Left hindlimb (tissue), 1 donor: Measurements from ENCODE around the gene ZACN.
"Not testable (repeated sequence)": the region's sequence is repeated elsewhere in the genome, so short reads cannot be mapped to it uniquely, and the experiment has no call there.

ENCODE experiments used
- DNase-seq: peaks from one replicate; pipeline ENCODE4 v3.0.0-alpha.2; 2018

ZACN gene

DNA sequence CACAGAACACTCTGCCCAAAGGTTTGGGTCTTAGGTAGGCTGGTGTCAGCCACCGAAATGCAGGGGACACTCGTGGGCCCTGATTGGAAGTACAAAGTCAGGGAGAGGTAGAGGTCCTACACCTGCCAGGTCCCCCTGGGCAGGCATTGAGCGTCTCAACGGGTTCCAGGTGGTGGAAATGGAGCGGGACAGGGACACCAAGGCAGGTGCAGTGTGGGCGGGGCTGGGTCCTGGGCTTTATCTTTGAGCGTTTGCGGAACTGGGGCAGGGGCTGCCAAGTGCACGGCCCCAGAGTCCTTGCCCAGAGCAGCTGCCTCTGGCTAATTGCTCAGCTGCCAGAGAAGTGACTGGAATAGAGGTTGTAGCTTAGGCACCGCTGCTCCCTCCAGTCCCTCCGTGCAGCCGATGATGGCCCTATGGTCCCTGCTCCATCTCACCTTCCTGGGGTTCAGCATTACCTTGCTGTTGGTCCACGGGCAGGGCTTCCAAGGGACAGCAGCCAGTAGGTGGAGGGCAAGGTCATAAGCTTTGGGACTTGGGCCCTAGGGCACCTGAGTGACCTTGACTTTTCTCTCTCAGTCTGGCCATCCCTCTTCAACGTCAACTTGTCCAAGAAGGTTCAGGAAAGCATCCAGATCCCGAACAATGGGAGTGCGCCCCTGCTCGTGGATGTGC is at the start of gene ZACN:
Gene ZACN, plus strand, starts transcription at position 323 of the 675 bp plus-strand sequence. Its CDS starts 83 bp downstream, at position 406.
- DNase-seq: no peak

DNA sequence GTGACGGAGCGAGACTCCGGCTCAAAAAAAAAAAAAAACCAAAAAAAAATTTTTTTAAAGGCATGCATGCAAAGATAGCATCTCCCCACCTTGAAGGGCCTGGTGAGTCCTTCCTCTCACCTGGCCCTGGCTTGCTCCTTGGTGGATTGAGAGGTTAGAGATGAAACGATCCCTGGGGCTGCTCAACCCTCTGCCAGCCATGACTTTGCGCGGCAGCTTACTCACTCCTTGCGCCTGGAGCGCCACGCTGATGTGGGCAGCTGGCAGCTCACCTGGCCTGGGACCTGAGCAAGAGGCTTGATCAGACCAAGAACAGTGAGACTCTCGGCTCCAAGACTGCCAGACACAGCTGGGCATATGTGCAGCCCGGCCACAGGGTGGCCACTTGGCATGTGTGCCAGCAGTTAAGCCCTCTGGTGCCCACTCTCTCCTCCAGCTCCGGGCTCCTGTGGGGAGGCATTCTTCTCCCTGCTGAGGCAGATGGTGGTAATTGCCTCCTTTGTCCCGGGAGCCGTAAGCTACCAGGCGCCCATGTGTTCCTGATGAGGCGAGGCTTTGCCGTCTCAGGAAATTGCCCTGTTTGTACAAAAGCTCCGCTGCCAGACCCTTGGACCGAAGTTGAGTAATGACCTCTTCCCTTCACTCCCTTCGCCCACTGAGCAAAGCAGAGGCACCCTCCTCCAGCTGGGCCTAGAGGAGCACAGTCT is 46.8 kb upstream of the ZACN start:
- no peak for DNase-seq

DNA sequence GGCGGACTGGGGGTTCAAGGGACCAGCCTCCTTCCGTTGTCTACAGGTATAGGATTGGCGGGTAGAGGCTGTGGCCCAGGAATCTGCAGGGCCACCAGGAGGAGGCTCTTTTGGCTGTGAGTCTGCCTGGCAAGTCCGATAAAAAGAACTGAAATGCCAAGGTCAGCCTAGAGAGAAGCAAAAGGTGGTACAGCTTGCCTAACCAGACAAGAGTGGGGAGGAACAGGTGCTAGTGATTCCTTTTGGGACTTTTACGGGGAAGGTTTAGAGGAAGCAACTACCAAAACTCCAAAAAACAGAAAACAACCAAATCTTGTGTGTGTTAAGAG is 46.2 kb upstream of the ZACN start:
- no peak for DNase-seq

DNA sequence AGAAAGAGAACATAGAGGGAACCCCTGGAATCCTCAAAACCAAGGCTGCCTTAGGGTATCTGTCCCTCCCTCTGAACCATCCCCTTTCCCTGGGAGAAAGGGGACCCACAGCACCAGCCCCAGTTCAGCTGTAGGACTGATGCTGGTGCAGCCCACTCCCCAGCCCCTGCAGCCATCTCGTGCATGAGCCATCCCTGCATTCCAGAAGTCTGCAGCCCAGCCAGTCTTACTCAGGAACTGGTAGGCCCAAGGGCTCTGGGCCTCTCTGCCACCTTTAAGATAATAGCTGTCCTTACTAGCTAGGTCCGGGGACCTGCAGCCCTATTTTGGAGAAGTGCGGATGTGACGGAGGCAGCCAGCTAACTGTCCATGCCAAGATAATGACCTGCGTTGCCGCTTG is 45.8 kb upstream of the ZACN start:
- no peak for DNase-seq

DNA sequence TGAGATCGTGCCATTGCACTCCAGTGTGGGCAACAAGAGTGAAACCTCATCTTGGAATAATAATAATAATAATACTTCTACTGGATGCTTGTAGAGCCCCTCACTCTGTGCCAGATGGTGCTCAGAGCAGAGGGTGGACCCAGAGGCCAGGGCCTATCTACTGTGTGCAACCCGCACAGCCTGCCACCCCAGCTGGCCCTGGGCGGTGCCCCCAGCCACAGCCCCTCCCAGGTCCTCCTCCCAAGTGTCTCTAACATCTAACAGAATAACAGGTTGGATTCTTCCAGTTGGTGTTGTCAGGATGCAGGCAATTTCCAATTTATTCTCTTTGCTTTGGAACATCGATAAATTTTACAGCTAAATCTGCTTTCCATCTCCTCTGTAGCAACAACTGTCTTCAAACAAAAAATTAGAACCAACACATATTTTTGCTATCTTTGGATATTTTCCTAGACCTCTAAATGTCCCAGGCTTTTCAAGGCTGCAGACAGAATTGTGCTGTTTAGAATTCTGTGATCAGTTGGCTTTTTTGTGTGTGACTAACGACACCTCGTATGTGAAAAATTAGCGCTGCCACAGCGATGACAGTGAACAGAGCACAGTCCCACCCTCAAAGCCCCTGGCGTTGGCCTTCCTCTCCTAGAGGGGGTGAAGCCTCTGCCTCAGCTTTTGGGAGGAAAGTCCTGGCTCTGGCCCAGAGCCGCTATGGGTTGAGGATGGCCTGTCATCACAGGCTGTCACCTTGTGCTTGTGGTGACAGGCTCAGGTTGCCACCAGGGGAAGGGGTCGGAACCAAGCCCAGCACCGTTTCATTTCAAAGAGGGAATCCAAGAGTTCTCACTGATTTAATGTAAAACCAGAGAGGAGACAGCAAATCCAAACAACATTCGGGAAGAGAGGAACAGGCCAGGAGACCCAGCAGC is 44.3 kb upstream of the ZACN start:
- no peak for DNase-seq

DNA sequence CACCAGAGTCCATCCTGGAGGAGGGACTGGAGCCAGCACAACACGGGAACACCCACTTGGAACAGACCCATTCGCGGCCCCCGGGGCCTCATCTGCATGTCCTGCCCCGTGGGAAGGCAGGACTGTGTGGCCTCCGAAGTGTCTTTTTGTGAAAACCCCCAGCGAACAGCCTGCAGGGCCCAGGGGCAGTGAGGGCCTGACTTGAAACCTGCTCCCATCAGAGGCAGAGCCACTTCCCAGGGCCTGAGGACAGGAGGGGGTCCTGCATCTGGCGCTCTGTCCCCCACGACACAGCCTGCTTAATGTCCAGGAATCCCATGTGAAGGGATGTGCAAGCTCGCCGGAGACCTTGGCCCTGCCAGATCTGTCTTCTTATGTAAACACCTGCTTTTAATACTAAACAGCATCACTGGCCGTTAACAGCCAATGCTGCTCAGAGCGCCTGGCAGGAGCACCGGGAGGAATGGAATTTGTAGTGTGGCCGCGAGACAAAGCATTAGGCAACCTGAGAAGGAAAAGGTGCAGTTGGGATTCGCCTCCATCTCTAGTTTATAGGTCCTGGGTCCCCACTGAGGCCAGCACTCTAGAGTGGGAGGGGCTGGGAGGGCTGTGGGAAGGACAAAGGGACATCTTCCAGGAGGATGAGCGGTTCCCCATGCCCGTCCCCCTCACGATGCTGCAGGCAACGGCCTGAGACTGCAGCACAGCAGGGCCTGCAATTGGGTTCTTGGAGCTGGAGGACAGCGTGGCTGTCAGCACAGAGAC is 42.3 kb upstream of the ZACN start:
- DNase-seq: no peak

DNA sequence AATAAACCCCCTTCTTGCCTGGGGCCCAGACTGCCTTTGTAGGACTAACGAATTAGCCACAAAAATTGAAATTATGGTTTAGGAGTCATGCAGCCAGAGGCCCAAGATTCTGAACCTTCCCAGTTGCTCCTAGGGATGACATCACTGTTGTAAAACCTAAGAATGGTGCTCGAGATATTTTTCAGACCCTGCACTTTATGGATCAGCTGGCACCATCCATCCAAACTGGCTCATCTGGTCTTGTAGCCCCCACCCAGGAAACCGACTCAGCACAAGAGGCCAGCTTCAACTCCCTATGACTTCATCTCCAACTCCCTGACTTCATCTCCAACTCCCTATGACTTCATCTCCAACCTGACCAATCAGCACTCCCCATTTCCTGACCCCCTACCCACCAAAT is 40.9 kb upstream of the ZACN start:
- DNase-seq: no peak

DNA sequence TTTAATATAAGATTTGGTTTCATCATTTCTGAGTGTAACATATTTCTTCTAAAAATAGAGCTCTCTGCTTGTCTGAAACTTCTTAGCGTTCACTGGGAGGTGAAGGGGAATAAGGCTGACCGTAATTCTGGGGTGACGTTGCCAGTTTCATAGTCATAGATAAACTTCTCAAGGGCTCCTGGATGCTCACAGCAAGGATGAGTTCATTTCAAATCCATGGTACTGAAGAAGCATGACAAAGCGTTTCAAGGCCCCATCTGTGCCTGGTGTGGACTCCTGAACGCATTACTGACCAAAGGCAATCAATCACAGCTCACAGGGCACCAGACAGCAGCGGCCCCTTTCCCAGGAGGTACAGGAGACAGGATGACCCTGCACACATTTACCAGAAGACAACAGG is 39.9 kb upstream of the ZACN start:
- no peak for DNase-seq

DNA sequence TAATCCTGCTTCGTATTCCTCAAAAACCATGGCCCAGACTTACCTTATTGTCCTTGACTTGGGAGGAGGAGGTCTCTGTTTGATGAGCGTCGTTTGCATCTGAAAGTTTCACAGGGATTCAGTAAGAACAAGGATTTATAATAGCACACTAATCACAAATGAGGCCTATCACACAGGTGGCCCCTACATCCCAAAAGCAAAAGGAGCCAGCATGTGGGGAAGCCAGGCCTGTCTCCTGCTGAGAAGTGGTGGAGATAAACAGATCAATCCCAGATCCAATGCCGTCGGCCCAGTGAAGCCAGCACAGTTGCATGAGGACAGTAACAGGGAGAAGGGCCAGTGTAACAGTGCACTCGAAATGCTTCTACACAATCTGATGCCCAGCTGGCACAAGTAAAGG is 38.6 kb upstream of the ZACN start:
- no peak for DNase-seq

DNA sequence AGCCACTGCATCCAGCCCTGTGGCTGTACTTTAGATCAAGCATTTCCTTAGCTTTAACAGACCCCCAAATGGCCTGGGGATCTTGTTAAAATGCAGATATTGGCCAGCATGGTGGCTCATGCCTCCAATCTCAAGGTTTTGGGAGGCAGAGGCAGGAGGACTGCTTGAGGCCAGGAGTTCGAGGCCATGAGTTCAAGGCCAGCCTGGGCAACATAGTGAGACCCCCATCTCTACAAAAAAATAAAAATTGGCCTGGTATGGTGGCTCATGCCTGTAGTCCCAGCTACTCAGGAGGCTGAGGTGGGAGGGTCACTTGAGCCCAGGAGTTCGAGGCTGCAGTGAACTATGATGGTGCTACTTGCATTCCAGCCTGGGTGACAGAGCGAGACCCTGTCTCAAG is 36.1 kb upstream of the ZACN start:
- DNase-seq: not testable (repeated sequence)

DNA sequence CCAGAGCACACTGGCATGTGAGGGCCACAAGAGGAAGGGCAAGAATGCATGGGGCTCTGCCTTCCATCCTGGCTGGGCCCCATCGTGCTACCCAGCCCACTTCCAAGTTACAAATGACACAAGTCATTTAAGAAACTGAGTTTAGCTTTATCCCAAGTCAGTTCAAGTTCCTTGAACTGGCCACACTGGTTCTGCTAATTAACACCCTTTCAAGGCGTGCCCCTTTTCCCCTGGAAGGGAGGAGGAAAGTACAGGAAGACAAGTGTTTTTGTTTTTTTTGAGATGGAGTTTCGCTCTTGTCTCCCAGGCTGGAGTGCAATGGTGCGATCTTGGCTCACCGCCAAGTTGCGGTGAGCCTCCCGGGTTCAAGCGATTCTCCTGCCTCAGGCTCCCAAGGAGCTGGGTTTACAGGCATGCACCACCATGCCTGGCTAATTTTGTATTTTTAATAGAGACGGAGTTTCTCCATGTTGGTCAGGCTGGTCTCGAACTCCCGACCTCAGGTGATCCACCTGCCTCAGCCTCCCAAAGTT is 34.4 kb upstream of the ZACN start:
- not testable (repeated sequence) for DNase-seq

DNA sequence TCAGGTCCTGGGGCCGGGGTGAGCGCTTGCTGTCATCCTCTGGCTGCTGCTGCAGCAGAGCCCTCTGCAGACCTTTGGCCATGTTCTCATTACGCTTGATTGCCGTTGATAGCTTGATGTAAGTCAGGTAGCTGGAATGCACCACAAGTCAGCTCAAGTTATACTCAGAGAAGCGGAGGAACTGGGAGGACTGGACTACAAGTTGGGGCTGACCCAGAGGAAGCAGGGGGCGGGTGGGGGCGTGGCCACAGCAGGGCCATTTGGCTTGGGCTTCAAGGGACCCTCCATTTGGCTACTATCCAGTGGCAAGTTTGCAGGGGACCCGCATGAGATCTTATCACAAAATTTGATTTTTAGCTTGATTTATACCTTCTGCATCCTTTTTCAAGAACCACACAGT is 32.9 kb upstream of the ZACN start:
- no peak for DNase-seq

DNA sequence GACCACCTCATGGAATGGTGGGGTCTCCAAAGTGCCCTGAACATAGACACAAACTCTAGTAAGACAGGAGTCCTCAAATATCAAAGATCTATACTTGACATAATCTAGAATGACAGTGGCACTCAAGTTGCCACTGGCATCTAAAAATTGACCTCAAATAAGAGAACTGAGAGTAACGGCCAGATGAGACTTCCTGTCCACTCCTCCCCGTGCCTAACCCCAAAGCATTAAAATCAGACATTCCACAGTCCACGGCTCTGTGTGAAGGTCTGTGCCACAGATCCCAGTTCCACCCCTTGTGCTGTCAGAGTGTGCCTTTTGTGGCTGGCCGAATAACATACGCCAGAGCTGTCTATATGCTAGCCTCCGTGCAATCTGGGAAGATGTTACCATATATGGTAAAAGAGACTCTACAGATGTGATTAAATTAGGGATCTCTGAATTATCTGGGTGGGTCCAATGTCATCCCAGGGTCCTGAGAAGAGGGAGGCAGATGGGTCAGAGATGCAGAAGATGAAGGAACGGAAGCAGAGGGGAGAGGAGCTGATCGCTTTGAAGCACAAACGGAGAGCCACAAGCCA is 30.9 kb upstream of the ZACN start:
- DNase-seq: no peak

DNA sequence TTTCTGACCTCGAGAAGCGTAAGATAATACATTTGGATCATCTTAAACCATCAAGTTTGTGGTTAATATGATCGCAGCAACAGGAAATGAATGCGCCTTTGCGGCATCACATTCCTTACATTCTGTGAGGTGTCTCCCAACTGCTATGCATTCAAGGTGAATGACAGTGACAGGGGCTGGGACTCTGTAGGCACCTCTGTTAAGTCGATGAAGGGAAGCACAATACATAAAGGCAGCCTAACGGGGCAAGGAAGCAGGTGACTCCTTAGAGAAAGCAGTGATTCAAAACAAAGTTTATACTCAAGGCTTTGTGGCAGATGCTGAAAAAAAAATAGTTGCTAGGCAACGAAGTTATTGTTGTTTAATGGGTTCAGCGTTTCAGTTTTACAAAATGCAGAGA is 30.3 kb upstream of the ZACN start:
- DNase-seq: no peak

DNA sequence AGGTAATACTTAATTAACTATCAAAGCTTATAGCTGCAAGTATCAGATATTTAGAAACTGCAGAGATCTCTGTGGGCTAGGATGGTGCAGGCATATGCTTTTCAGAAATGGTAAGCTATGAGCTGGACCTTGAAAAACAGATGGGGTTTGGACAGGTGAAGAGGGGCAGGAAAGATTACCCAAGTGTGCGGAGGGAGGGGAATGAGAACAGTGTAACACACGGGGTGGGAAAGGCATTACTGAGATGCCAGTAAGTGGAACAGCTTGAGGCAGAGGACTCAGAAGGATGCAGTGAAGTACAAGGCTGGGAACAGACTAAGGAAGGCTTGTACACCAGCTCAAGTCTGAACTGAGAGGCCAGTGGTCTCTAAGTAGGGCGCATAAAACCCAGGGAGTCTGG is 29.7 kb upstream of the ZACN start:
- DNase-seq: no peak

DNA sequence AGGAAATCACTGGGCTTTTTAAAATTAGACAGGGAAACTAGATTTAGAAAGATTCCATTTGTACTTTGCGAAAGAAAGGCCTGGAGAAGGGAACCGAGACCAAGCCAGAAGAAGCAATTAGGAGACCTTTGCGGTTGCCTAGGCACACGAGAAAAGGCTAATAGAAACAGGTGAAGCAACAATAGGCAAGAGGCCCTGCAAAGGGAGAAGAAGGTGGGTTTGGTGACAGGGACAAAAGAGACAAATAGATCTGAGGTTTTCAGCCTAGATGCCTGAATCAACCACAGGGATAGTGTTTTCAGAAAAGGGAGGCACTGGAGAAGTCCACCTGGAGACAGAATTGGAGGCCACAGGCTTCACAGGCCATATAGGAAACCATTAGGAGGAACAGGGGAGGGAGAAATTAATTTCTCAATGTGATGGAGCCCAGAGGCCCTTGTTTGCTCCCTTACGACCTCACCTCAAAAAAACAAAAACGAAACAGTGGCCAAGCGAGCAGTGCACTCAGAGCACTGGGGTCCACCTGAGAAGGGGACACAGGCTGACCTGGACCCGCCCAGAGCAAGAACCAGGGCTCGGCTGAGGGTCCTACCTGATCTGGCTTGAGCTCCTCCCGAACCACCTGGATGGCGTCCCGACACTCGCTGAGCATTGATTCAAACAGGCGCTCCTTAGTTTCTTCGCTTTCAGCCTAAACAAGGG is 29.0 kb upstream of the ZACN start:
- DNase-seq: no peak

DNA sequence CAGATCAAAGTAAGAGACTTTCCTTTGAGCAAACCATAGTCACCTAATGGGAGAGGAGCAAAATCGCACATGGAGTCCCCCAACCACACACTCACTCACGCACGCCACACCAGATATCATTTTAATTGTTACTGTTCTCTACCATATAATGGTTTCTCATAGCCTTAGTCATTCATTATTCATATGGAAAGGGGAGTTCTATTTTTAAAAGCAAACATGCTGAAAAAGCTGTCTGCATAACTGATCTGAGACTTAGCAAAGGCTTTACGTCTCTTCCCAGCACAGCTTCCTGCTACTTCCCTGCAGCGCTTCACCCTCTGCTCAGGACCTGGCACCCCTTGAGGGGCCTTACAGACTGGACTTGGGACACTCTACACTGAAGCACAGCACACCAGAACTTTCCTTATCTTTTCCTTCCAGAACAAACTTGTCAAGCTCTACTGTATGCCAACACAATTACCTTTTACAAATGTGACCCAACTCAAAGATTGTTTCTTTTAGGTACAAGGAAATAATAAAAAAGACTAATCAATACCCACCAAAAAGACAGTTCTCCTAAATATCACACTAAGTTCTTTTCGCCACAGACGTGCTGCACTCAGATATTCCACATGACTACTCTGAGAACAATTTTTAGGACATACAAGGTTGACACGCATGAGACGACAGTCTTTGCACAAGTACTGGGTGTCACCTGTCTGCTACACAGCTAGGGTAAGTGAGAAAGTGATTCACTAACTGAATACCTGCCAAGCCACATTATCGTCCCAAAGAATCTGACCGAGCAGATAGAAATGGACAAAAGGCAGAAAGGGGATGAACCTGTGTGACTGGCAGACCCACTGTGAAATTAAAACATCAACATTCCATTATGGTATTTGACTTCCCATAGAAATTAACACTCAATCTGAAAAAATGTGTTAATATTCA is 28.2 kb upstream of the ZACN start:
- no peak for DNase-seq

DNA sequence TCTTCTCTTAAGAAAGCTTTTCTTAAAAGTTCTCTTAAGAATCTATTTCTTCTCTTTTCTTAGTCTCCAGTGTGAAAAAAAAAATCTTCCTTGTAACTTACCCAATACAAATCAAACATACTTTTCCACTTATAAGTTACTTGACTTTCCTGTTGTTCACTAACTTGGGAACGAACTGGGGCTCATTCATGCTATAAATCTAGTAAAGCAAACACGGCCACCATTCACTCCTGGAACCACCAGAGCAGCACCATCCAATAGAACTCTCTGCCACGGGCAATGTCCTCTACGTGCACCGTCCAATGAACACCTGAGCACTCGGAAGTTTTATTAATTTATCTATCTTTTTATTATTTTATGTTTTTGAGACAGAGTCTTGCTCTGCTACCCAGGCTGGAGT is 27.4 kb upstream of the ZACN start:
- no peak for DNase-seq

DNA sequence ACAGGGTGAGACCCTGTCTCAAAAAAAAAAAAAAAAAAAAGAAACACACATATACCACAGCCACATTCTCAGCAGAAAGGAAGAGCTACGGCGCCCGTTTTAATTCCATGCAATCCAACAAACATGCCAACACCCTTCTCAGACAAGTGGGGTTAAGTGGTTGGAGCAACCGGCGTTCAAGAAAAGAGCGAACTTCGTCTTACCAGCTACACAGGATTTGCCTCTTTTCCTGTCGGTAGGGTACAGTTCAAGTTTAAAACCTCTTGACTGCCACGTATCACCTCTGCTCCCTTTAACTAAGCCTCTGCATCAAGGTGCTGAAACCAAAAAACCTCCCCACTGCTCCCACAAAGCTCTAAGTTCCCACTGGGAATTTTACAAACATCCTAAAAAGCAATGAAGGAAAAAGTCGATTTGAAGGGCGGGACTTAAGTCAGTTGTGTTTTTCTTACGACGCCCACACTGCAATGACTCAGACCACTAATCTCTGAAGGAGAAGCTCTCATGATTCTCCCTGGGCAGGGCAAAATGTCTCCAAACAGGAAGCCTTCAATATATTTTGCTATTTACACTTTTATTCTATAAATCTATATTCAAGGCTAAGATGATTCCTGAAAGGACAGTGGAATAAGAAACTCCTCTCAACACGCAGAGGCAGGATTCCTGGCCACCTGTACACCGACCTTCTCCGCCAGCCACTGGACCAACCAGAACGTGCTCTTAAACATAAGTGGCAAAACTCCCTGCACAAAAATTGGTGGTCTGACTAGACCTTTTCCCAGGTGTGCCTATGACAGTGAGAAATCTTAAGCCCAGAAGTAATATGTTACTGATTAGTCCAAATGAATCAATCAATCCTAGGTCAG is 25.5 kb upstream of the ZACN start:
- DNase-seq: no peak

DNA sequence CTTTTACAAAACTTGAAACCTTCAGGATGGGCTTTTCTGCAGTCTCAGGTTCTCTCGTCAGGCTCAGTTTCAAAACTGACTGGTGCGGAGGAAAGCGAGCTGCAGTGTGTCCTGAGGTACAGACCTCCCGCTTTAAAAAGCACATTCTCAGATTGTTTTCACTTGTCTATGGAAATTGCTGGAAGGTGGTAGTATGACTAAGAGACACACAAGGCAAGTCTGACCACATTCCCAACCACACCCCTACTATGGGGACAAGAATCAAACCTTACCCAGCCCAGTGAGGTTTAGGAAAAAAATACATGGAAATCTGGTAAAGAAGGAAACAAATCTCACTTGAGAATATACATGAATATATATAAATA is 24.9 kb upstream of the ZACN start:
- no peak for DNase-seq
